Stomach (tissue), 4 donors: Measurements from ENCODE around the gene MEG3.

Source experiments
- CTCF ChIP-seq, 7 experiments: fragments of 450-650 bp in 4 of 7; fragments of 200-600 bp in 3 of 7; sonication (generic) in 3 of 7; IDR thresholded peaks; one replicate each; pipeline ENCODE4 v1.5.1; 2016 to 2019; ENCODE audit warnings: antibody characterized with exemption in 7 of 7, control low read depth in 2 of 7, mild to moderate bottlenecking in 1 of 7
- EP300 ChIP-seq: sonication (generic); formaldehyde crosslinking; IDR thresholded peaks from one replicate; pipeline ENCODE4 v1.6.1; 2017; ENCODE audit warnings: antibody characterized with exemption
- POLR2A ChIP-seq, 4 donors: fragments of 450-650 bp; IDR thresholded peaks; one replicate each; pipeline ENCODE4 v1.6.1; 2016; ENCODE audit warnings: antibody characterized with exemption in 4 of 4, control low read depth in 2 of 4, mild to moderate bottlenecking in 1 of 4, moderate library complexity in 1 of 4
- POLR2AphosphoS5 ChIP-seq, 3 donors: sonication (generic); formaldehyde crosslinking; IDR thresholded peaks; one replicate each; pipeline ENCODE4 v1.6.1; 2016; ENCODE audit warnings: antibody characterized with exemption in 3 of 3

GRCh38 chr14:100813291-100813690, 12.6 kb upstream of the MEG3 start:
- TF ChIP-seq POLR2AphosphoS5 (IDR thresholded peaks at IDR 0.05) = no peak
- no peak for TF ChIP-seq CTCF (IDR thresholded peaks at IDR 0.05)
- TF ChIP-seq POLR2A (IDR thresholded peaks at IDR 0.05) = no peak
- no peak for TF ChIP-seq EP300
